Limb (tissue), 2 donors: ENCODE measurements around the gene UBE2I.
"Not testable (repeated sequence)": the region's sequence is repeated elsewhere in the genome, so short reads cannot be mapped to it uniquely, and the experiment has no call there.

ENCODE experiments used
- DNase-seq, 2 donors: peaks; one replicate each; pipeline ENCODE4 v3.0.0-alpha.2; 2016; ENCODE audit errors: extremely low spot score in 2 of 2

The UBE2I gene

DNA sequence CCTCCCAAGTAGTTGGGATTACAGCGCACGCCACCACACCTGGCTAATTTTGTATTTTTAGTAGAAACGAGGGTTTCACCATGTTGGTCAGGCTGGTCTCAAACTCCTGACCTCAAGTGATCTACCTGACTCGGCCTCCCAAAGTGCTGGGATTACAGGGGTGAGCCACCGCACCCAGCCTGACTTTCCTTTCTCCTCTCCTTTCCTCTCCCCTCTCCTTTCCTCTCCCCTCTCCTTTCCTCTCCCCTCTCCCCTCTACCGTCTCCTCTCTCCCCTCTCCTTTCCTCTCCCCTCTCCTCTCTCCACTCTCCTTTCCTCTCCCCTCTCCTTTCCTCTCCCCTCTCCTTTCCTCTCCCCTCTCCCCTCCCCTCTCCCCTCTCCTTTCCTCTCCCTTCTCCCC is 17.2 kb upstream of the UBE2I start:
- not testable (repeated sequence) for DNase-seq

DNA sequence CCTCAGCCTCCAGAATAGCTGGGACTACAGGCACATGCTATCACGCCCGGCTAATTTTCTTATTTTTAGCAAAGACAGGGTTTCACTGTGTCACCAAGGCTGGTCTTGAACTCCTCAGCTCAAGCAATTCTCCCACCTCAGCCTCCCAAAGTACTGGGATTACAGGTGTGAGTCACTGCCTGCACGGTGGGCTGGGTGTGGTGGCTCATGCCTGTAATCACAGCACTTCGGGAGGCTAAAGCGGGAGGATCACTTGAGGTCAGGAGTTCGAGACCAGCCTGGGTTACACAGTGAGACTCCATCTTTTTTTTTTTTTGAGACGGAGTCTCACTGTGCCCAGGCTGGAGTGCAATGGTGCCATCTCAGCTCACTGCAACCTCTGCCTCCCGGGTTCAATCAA is 16.6 kb upstream of the UBE2I start:
- DNase-seq: not testable (repeated sequence)

DNA sequence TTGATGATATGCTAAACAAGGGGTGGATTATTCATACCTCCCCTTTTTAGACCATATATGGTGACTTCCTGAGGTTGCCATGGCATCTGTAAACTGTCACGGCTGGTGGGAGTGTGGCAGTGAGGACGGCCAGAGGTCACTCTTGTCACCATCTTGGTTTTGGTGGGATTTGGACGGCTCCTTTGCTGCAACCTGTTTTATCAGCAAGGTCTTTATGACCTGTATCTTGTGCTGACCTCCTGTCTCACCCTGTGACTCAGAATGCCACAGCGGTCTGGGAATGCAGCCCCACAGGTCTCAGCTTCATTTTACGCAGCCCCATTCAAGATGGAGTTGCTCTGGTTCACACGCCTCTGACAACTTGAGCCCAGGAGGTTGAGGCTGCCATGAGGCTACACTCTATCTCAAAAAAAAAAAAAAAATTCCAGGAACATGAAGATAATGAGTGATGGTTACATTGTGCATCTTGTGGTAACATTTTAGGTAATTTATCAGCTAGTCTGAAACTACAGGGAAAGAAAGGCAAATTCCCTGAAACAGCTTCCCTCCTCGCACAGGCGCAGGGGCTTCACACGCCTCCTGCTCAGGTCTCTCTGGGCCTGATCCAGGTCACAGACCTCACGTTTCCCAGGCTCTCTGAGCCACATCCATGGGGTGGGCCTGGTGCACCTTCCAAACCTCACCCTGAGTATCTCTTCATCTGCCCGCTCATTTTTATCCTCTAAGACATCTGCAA is 15.3 kb upstream of the UBE2I start:
- DNase-seq: no peak

DNA sequence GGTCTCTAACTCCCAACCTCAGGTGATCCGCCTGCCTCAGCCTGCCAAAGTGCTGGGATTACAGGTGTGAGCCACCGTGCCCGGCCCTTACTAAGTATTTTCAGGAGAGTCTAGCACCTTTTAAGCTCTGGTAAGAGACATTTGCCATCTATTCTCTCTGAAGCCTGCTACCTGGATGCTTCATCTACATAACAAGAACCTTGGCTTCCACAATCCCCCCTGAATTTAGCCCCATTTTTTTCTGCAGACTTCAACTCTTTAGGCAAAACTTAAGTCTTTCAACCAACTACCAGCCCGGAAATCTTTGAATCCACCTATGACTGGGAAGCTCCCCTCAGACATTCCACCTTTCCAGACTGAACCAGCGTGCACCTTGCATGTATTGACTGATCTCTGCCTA is 14.0 kb upstream of the UBE2I start:
- no peak for DNase-seq

DNA sequence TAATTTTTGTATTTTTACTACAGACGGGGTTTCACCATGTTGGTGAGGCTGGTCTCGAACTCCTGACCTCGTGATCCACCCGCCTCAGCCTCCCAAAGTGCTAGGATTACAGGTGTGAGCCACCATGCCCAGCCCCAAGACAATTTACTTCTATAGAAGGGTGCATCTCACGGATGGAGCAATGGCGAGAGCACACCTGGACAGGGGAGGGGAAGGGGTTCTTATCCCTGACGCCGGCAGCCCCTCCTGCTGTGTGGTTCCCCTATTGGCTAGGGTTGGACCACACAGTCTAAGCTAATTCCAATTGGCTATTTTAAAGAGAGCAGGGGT is 12.8 kb upstream of the UBE2I start:
- not testable (repeated sequence) for DNase-seq

DNA sequence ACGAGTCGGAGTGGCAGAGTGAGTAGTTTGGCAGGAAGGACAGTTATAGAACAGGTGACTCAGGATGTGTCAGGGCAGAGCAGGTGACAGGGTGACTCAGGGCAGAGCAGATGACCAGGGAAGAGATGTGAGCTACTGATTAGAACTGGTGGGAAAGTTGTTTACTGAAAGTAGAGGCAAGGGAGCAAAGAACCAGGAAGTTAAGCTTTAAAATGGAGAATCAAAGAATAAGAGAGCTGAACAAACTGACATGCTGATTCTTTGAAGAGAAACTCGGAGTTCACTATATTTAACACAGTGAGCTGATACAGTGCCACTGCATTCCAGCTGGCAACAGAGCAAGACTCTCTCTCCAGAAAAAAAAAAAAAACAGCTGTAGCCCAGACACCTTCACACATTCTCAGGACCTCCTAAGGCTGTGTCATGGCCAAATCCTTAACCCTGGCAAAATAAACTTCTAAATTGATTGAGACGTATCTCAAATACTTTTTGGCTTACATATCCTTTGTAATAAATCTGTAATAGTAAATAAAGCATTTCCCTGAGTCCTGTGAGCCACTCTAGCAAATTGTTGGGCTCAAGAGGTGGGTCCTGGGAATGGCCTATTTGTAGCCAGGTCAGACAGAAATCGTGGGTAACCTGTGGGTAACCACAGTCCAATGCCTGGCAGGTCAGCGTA is 12.3 kb upstream of the UBE2I start:
- no peak for DNase-seq

DNA sequence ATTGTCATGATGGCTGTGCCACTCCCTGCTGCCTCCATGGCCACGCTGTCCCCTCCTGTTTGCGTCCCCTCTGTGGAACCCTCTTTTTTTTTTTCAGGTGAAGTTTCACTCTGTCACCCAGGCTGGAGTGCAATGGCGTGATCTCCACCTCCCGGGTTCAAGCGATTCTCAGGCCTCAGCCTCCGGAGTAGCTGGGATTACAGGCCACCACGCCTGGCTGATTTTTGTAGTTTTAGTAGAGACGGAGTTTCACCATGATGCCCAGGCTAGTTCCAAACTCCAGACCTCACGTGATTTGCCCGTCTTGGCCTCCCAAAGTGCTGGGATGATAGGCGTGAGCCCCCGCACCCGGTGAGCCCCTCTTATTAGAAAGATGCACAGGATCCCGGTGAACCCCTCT is 11.0 kb upstream of the UBE2I start:
- DNase-seq: no peak

DNA sequence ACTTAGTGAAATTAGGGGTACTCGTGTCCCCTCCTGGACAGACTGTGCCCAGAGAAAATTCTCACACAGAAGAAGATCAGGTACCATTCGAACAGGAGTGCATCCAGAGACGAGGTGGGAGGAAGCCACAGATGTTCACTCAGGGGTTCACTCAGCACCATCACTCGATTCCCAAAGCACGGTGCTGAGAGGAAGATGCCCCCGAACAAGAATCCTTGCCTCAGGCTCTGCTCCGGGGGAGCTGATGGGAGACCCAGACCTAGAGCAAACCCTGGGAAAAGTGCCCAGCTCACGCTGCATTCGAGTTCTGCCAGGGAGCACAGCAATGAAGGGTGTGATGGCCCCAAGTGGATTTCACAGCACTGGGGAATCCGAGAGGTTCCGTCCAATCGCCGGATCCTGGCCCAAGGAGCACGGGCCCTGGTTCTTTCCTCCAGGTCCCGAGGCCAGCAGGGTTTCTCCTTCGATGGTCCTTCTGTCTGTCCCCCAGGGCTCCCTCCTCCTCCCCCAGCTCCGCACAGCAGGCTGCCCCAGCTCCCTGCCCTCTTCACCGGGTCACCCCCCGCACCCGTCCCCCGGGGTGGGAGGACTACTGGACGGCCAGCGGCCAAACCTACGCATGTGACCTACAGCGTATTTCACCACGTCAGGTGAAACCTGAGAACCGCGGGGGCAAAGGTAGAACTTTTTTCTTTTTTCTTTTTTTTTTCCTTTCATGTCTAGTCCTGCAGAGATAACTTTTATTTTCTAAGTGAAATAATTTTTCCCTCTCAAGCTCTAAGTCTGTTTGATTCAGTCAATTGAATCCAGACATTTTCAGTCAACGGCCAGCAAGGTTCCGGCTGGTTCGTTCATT is 10.2 kb upstream of the UBE2I start:
- DNase-seq: no peak

DNA sequence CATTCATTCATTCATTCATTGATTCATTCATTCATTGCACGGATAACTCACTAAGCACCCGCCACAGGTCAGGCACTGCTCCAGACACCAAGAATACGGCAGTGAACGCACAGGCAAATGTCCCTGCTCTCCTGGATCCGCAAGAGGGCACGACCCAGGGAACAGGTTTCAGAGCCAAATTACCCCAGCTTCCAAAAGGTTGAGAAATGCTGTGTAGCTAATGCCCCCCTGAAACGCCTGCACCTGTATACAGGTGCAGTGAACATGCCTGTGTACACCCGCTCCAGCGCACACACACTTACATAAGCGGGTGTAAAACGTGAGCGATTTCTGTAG is 9.6 kb upstream of the UBE2I start:
- no peak for DNase-seq

DNA sequence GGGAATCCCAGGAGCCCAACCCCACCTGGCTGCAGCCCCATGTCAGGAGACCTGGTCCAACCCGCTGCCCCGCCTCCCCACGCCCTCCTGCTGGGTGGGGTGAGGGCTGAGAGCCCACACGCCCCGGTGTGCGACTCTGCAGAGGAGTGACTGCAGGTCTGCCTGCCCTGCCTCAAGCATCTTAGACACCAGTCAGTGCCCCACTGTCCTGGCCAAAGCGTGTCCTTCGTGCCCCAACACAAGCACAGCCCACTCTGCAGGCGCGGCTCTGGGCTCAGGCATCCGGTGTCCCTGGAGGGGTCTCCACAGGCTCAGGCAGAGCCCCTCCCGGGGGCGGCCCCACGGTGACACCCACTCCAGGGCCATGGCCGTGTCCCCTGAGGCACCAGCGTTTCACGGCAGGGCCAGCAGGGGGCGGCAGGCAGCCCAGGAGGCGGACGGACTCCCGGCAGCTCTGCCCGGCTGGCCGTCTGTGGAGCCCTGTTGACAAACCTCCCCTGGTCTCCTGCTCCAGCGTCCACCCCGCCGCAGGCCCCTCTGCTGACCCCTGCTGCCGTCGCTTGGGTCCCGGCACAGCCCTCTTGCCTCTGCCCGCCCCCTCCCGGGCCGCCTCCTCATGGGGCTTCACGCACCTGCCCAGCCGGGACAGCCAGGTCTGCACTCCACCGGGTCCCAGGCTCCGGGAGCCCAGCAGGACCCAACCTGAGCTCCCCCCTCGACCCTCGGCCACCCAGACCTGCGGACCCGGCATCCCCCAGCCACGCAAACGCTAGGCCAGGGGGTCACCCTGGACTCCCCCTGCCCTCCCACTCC is 8.6 kb upstream of the UBE2I start:
- DNase-seq: peak in 1 of 2 donors; percentile 72

DNA sequence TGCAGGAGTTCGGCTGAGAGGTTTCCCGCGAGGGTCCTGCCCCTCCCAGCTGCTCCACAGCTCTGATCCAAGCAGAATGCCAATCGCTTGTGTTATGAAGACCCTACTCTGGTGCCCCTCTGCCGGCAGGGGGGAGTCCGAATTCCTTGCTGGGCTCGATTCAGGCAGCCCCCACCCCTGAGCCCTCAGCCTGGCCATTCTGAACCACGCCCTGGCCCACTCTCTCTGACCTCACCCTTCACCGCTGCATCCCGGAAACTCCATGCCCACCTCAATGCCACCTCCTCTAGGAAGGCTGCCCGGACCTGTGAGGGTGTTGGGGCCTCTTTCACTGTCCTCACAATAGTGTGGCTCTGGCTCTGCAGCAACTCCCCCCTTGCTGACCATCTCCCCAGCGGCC is 7.9 kb upstream of the UBE2I start:
- no peak for DNase-seq

DNA sequence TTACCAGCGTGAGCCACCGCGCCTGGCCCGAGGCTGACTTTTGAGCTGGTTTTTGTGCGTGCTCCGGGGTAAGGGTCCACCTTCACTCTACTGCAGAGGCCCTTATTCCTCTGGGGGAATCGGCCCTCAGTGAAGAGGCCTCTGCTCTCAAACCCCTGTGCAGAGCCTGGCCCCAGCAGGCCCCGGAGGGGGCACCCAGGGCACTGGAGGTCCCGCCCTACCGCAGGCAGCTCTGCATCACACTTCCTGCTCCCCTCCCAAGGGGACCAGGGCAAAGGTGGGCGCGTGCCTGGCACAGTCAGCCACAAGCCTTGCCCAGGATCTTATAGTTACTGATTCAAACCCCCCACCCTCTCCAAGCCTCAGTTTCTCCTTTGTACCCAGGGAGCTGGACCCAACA is 3.6 kb upstream of the UBE2I start:
- DNase-seq: no peak

DNA sequence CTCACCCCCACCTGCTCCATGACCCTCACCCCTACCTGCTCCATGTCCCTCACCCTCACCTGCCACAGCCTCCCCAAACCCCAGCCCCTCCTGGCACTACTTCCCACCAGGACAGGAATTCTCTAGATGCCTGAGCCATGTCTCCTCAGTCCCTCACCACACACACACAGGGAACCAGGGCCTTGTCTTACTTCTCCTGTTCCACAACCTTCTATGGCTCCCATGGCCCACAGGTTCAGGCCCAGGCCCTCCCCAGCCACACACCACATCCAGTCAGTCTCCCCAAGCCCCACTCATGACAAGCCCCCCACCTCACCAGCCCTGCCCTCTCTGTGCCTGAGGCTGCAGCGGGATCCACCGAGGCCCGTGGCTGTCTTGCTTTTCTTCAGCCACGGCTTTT is 3.1 kb upstream of the UBE2I start:
- no peak for DNase-seq

DNA sequence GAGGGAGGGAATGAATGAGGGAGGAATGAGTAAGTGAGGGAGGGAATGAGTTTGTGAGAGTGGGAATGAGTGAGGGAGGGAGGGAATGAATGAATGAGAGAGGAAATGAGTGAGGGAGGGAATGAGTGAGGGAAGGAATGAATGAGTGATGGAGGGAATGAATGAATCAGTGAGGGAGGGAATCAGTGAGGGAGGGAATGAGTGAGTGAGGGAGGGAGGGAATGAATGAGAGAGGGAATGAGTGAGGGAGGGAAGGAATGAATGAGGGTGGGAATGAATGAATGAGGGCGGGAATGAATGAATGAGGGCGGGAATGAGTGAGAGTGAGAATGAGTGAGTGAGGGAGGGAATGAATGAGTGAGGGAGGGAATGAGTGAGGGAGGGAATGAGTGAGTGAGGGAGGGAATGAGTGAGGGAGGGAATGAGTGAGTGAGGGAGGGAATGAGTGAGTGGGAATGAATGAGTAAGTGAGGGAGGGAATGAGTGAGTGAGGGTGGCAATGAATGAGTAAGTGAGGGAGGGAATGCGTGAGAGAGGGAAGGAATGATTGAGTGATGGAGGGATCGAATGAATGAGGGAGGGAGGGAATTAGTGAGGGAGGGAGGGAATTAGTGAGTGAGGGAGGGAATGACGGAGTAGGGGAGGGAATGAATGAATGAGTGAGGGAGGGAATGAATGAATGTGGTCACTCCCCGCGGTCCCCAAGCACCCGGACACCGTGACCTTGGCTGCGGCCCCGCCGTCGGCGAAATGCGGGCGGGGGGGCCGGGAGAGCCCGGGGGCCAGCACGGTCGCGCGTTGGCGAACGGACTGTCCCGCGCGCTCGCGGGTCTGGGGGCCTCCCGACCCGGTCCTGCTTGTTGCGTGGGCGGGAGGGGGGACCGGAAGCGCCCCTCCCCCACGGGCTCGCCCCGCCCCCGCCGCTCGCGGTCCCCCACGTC is 1.1 kb upstream of the UBE2I start:
- no peak for DNase-seq

DNA sequence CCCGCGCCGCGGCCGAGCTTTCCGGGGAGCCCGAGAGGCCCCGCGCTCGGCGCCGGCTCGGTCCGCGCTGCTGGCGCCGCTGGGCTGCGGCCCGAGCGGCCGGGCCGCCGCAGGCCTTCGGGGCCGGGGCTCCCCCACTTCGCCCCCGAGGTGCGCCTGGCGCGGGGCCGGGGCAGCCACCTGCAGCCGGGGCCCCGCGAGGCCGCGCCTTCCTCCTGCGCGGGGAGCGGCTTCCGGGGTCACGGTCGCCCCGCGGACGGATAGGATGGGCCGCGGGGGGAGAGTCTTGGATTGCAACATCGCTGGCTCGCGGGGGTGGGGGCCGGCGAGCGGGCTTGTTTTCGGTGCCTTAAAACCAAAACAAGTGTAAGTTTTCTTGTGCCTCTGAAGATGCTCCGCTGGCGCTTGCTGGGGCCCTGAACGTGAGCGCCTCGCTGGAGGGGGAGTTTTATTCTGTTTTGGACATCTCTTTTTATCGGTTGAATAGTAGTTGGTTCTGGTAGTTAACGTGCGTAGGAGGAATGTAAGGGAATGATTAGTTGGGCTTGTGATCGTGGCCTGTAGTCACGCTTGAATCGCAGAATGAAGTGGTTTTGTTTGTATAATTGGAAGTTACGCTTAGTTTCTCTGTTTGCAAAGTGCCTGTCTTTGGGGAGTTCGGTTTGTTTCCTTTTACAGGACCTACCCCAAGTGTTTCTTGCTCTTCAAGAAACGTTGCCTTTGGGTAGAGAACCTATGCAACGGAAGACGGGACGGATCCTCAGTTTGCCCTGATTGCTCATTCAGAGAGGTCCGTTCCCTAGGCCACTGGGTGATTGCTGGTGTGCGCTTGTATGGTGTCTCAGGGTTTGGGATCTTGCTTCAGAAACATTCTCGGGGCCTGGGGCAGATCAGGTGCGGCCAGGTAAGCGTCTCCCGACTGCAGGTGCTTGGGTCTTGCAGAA is 724 bp downstream of the UBE2I start:
- DNase-seq: peak in 1 of 2 donors; percentile 46

DNA sequence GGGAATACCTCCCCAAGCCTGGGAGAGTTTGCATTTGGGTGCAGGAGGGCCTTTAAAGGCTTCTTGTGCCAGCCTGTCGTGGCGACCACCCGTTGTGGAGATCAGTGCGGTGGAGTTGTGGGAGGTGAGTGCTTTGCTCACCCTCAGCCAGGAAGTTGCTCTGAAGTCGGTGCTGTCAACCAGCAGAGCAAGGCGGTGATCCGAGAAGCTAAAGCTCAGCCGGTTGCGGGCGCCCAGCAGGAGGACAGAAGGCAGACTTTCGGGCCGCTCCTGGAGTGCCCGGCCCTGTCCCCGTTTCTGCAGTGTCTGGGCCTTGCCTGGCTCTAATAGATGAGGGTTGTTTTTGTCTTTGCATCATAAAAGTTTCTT is 1.4 kb downstream of the UBE2I start:
- no peak for DNase-seq

DNA sequence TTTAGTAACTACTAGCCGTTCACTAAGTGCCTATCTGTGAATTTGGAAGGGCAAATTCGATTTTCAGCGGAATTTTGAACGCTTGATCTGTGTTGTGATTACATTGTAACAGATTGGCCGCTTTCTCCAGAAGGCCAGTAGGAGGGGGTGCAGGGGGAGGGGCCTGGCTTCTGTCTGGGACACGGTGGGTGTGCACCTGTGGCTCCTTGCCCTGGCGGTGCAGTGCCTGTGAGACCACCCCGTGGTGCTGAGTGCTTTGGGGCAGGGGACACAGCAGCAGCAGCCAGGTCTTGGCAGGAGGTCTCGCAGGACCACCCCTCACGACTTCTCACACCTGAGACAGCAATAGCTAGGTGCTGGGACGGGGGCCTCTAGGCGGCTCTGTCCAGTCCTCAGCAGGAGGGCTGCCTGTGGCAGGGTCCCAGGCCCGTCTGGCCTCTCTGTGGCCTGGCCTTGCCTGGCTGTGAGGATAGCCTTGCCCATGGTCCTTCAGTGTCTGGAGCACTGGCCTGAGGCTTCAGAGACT is 1.8 kb downstream of the UBE2I start:
- no peak for DNase-seq

DNA sequence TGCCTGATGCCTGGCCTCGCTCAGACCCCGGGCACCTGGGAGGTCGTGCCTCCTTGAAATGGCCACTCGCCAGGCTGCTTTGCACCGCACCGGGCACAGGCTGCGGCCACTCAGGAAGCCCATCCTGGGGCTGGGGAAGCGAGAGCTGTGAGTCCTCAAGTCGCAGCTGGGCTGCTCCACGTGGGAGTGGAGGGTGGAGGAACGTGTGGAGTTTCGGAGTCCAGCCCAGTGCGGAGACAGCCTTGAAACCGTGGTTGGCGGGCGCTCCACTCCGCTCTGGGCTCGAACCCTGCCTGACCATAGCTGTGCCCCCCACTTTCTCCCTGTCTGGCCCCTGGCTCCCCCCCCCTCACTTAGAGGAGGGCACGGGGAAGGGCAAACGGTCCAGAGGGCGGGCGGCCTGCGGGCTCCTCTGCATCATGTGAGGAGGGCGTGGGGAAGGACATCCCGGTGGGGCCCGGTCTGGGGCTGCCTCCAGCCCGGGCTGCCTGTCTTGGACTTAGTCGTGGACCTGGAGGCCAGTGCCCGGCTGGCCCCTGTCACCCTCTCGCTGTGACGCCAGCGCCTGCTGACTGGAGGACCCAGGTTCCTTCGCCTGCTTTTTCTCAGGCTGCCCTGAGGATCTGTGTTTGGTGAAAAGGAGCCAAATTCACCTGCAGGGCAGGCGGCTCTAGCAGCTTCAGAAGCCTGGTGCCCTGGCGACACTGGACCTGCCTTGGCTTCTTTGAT is 2.5 kb downstream of the UBE2I start:
- no peak for DNase-seq

DNA sequence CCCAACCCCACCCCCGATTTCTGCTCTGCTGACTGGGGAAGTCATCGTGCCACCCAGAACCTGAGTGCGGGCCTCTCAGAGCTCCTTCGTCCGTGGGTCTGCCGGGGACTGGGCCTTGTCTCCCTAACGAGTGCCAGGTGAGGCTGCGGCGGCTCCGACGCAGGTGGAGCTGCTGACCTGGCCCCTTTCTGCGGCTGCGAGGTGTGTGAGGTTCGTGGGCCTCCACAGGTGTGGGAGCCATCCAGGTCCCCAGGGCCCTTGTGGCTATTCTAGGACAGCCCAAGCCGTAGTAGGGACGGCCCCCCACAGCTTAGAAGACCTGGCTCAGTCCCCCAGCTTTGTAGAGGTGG is 3.0 kb downstream of the UBE2I start:
- no peak for DNase-seq
